Coronary artery (tissue), 2 donors: ENCODE data around the gene HNF4A.

Experiments
- DNase-seq: peaks from one replicate; pipeline ENCODE4 v3.0.0-alpha.2; 2017; ENCODE audit warnings: low spot score
- H3K27ac ChIP-seq, 2 donors: fragments of 200-600 bp; sonication (generic); one replicate each; pipeline ENCODE4 v1.5.1; 2016 to 2019
- H3K4me3 ChIP-seq: fragments of 200-600 bp; sonication (generic); 2 replicates; pipeline ENCODE4 v1.5.1; 2016; ENCODE audit warnings: mild to moderate bottlenecking, moderate library complexity
- CTCF ChIP-seq: fragments of 200-600 bp; sonication (generic); IDR thresholded peaks from one replicate; pipeline ENCODE4 v1.5.1; 2019; ENCODE audit warnings: antibody characterized with exemption

HNF4A gene

DNA sequence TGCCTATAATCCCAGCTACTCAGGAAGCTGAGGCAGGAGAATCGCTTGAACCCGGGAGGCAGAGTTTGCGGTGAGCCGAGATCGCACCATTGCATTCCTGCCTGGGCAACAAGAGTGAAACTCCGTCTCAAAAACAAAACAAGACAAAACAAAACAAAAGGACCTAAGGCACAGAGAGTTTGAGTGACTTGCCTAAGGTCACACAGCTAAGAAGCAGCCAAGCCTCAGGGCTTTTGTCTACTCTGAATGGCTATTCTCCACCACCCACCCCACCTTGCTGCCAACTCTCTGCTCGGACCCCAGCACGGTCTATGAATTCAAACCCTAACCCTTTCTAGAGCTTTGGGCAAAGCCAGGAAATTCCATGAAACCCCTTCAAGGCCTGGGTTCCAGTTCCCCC lies 101.1 kb downstream of the HNF4A start:
- Histone ChIP-seq H3K27ac (no peak overlapping the region), H3K4me3 (no peak overlapping the region)
- no peak for TF ChIP-seq CTCF
- no peak for DNase-seq

- H3K27ac ChIP-seq: no peak overlapping the region
- H3K4me3 ChIP-seq: no peak overlapping the region
- no peak for TF ChIP-seq CTCF
- no peak for DNase-seq
These were observed 101.5 kb downstream of the HNF4A start for GRCh38 chr20:44457016-44457415.

GRCh38 chr20:44459271-44459670 lies 103.8 kb downstream of the HNF4A start:
- no peak for DNase-seq
- TF ChIP-seq CTCF: no peak
- H3K27ac ChIP-seq: no peak overlapping the region
- no peak overlapping the region for H3K4me3 ChIP-seq

- TF ChIP-seq CTCF: no peak
- H3K4me3 ChIP-seq: no peak overlapping the region
- no peak overlapping the region for H3K27ac ChIP-seq
- no peak for DNase-seq
These were observed 105.3 kb downstream of the HNF4A start for GRCh38 chr20:44460795-44461141.

DNA sequence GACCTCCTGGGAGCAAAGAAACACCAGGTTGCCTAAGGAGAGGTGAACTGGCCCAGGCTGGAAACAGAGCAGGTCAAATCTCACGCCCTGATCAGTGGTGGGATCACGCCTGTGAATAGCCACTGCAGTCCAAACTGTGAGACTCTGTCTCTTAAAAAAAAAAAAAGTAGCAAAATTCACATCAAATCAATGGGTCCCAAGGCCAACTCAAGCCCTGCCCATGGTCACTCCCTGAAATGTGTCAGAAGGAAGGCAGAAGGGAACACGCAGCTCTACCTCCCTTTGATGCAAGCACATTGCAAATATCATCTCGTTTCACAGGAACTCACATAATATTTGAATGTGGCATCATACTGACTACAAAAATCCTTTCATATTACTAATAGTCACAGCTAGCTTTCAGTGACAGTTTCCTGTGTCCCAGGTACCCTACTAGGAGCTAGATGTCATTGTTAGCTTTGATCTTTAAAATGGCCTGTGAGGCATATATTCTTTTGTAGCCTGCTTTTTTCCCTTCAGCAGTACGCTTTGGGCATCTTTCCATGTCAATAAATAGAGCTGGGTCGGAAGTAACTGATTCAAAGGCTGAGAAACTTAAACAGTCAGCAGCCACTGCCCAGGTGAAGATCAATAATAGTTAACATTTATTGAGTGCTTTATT lies 105.8 kb downstream of the HNF4A start:
- Histone ChIP-seq H3K4me3 (no peak overlapping the region), H3K27ac (no peak overlapping the region)
- TF ChIP-seq CTCF: no peak
- DNase-seq: no peak

DNA sequence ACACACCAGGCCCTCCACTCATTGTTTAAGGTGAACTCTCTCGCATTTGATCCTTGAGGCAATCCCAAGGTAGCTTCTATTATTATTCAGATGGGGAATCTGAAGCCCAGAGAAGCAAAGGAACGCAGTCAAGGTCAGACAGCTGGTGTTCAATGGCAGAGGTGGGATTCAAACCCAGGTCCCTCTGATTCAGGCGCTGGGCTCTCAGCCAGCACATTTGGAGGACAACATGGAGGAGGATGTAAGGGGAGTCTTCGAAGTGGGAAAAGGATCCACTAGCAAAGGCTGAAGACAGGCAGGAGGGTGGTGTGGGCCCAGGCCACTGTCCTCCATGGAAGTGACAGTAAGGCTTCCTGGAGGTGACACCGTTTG lies 106.3 kb downstream of the HNF4A start:
- DNase-seq: no peak
- Histone ChIP-seq H3K27ac (no peak overlapping the region), H3K4me3 (no peak overlapping the region)
- no peak for TF ChIP-seq CTCF

DNA sequence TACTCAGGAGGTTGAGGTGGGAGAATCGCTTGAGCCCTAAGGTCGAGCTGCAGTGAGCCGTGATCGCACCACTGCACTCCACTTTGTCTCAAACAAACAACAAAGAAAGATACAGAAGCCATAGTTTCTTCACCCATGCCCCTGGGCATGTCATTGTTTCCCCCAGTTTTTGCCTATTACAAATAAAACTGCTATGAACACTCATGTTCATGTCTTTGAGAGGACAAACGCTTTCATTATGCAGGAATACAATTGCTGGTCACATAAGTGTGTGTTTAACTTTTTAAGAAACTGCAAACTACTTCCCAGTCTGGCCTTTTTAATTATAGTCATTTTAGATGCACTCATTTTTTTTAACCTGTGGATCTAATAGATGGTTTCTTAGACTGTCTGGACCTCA lies 108.0 kb downstream of the HNF4A start:
- H3K27ac ChIP-seq: no peak overlapping the region
- H3K4me3 ChIP-seq: no peak overlapping the region
- DNase-seq: no peak
- TF ChIP-seq CTCF: no peak
